GM19463 (cell line): ENCODE data around the gene VAV3.
A peak's percentile ranks its signal among the peaks of the same experiment; 100 is the strongest.

Experiments
- ATAC-seq: cut with Tn5 transposase; IDR thresholded peaks from one replicate; pipeline ENCODE4 v1.9.1; 2021; ENCODE audit warnings: mild to moderate bottlenecking, moderate library complexity; ENCODE audit not compliant: unreplicated experiment

The VAV3 gene

GRCh38 chr1:107547363-107548155 is 417.4 kb downstream of the VAV3 start:
- ATAC-seq: no peak

- ATAC-seq: no peak
Observed at GRCh38 chr1:107546576-107546975, 418.4 kb downstream of the VAV3 start.

GRCh38 chr1:107545879-107546278 is 419.1 kb downstream of the VAV3 start:
- ATAC-seq: no peak

- no peak for ATAC-seq
Observed at GRCh38 chr1:107545056-107545577, 419.9 kb downstream of the VAV3 start.

GRCh38 chr1:107544285-107544684 is 420.7 kb downstream of the VAV3 start:
- ATAC-seq: no peak

GRCh38 chr1:107541412-107541811 is 423.6 kb downstream of the VAV3 start:
- no peak for ATAC-seq

- no peak for ATAC-seq
Observed at GRCh38 chr1:107538502-107538901, 426.5 kb downstream of the VAV3 start.

- no peak for ATAC-seq
Observed at GRCh38 chr1:107536266-107536665, 428.7 kb downstream of the VAV3 start.

- no peak for ATAC-seq
Observed at GRCh38 chr1:107535091-107535490, 429.9 kb downstream of the VAV3 start.

GRCh38 chr1:107534632-107535031 is 430.3 kb downstream of the VAV3 start:
- ATAC-seq: no peak

- ATAC-seq: no peak
Observed at GRCh38 chr1:107533436-107533835, 431.5 kb downstream of the VAV3 start.

GRCh38 chr1:107532318-107532717 is 432.7 kb downstream of the VAV3 start:
- no peak for ATAC-seq

- no peak for ATAC-seq
Observed at GRCh38 chr1:107531065-107531908, 433.7 kb downstream of the VAV3 start.

- ATAC-seq: no peak
Observed at GRCh38 chr1:107530543-107530942, 434.4 kb downstream of the VAV3 start.

- peak; percentile 96 for ATAC-seq
Observed at GRCh38 chr1:107529511-107530149, 435.4 kb downstream of the VAV3 start.

- no peak for ATAC-seq
Observed at GRCh38 chr1:107526524-107527198, 438.3 kb downstream of the VAV3 start.

- ATAC-seq: no peak
Observed at GRCh38 chr1:107525961-107526360, 439.0 kb downstream of the VAV3 start.

GRCh38 chr1:107525145-107525544 is 439.8 kb downstream of the VAV3 start:
- ATAC-seq: no peak

- ATAC-seq: no peak
Observed at GRCh38 chr1:107524301-107524700, 440.7 kb downstream of the VAV3 start.

GRCh38 chr1:107523736-107524135 is 441.2 kb downstream of the VAV3 start:
- ATAC-seq: no peak

GRCh38 chr1:107523061-107523460 is 441.9 kb downstream of the VAV3 start:
- ATAC-seq: no peak
